ENCODE measurements around the gene GAB2.

- no peak for TF ChIP-seq CTCF (IDR thresholded peaks at IDR 0.05)
- TF ChIP-seq TCF7L2 (IDR thresholded peaks at IDR 0.05; ENCODE audit: low read depth, low read length): no peak
- no peak for TF ChIP-seq POLR2AphosphoS5 (IDR thresholded peaks at IDR 0.05; ENCODE audit: low read depth, low read length)
These were observed 84.7 kb downstream of the GAB2 start for GRCh38 chr11:78332872-78333271.
